ENCODE results near the gene IKZF4. TPM values are rescaled to one million over a fixed set of nuclear protein-coding genes. Genes with fewer than 3 reads are reported as not detected.
"Not testable (repeated sequence)": the region's sequence is repeated elsewhere in the genome, so short reads cannot be mapped to it uniquely, and the experiment has no call there.

Gene IKZF4
- total and polyA plus RNA-seq, 10 of the 15 experiments (the other 5 are each of a cell fraction or from before 2014, with no cell fraction given) = 0.74 to 5.5 (median 1.1) TPM

DNA sequence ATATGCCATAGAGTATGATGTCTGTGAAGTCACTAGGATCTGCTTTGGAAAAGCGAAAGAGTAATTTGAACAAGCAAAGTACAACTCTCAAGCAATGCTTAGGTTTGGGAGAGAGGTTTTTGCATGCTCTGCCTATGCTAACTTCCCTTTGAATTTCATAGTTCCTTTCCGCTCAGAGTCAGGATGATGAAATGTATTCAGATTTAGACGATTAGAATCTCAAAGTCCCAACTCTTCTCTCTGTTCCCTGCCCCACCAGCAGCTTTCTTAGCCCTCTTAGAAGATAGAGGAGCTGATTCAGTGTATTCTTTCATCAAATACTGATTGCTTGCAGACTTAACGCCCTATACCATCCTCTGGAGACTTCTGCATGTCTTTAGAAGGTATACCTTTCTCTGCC is 35.5 kb upstream of the IKZF4 start (continued):
- TF ChIP-seq, protein P1, sequence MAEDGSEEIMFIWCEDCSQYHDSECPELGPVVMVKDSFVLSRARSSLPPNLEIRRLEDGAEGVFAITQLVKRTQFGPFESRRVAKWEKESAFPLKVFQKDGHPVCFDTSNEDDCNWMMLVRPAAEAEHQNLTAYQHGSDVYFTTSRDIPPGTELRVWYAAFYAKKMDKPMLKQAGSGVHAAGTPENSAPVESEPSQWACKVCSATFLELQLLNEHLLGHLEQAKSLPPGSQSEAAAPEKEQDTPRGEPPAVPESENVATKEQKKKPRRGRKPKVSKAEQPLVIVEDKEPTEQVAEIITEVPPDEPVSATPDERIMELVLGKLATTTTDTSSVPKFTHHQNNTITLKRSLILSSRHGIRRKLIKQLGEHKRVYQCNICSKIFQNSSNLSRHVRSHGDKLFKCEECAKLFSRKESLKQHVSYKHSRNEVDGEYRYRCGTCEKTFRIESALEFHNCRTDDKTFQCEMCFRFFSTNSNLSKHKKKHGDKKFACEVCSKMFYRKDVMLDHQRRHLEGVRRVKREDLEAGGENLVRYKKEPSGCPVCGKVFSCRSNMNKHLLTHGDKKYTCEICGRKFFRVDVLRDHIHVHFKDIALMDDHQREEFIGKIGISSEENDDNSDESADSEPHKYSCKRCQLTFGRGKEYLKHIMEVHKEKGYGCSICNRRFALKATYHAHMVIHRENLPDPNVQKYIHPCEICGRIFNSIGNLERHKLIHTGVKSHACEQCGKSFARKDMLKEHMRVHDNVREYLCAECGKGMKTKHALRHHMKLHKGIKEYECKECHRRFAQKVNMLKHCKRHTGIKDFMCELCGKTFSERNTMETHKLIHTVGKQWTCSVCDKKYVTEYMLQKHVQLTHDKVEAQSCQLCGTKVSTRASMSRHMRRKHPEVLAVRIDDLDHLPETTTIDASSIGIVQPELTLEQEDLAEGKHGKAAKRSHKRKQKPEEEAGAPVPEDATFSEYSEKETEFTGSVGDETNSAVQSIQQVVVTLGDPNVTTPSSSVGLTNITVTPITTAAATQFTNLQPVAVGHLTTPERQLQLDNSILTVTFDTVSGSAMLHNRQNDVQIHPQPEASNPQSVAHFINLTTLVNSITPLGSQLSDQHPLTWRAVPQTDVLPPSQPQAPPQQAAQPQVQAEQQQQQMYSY (CRISPR knock-in tag; IDR thresholded peaks at IDR 0.05) = no peak
- TF ChIP-seq MEF2B (IDR thresholded peaks at IDR 0.05; ENCODE audit: partially characterized antibody, poor library complexity, severe bottlenecking) (no peak), CBX3 (IDR thresholded peaks at IDR 0.05; ENCODE audit: borderline replicate concordance, low read depth) (no peak)

DNA sequence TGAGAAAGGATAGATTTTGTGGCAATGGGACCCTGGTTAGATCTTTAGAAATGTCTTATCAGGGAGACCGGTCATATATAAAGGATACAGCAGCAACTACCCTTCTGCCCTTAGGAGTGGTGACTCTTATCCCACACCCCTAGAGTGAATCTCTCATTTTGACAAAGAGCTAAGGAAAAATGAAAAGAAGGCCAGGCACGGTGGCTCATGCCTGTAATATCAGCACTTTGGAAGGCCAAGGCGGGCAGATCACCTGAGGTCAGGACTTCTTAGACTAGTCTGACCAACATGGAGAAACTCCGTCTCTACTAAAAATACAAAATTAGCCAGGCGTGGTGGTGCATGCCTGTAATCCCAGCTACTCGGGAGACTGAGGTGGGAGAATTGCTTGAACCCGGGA is 34.9 kb upstream of the IKZF4 start:
- Histone ChIP-seq H3K36me3 (ENCODE audit: control insufficient read depth in 2 of 2, insufficient read depth in 2 of 2, low read length in 1 of 2) (peaks cover 3 to 19% of the 10 kb centered on the region in 2 experiments; a peak in 3 of 4 replicates), H3K4me1 (ENCODE audit: control insufficient read depth, insufficient read depth, low read length) (peaks cover 16% of the 10 kb centered on the region)
- intact Hi-C loops (cut with micrococcal nuclease; ENCODE audit: unreplicated experiment); H3K27ac ChIP-seq (ENCODE audit: control insufficient read depth, insufficient read depth); H3K9ac ChIP-seq (ENCODE audit: control insufficient read depth, insufficient read depth, low read length); in situ Hi-C loops (cut with MboI); H3K4me3 ChIP-seq; DNase-seq (ENCODE audit: low read depth, low spot score); H3K27me3 ChIP-seq (replicated peaks in 1 of 2; ENCODE audit: control insufficient read depth in 2 of 2, insufficient read depth in 2 of 2, low read length in 1 of 2); H3K79me2 ChIP-seq (ENCODE audit: control insufficient read depth, insufficient read depth, low read length); H4K20me1 ChIP-seq (ENCODE audit: control insufficient read depth, insufficient read depth); ATAC-seq; H3K4me2 ChIP-seq (ENCODE audit: control insufficient read depth, insufficient read depth); H2AFZ ChIP-seq (ENCODE audit: control insufficient read depth, low read depth, low read length); BruUV-seq (replicated peaks); H3K9me3 ChIP-seq (replicated peaks; ENCODE audit: control insufficient read depth, insufficient read depth, low read length); FAIRE-seq: not testable (repeated sequence)
- 95% methylated on average over 7 of the region's 7 CpGs for WGBS (ENCODE audit: insufficient coverage, insufficient replicate concordance, low lambda C conversion rate, missing lambda C conversion rate)
- POLR2A ChIA-PET = interaction anchor here (1.3 to 5.6 kb wide), 4 partner anchors 9 to 18 kb away, joined by 3 to 85 read pairs (median 4); partner anchors contain the start of genes RAB5B and SUOX
- RAD21 ChIA-PET (ENCODE audit: unreplicated experiment) = interaction anchor here (0.6 to 6.4 kb wide), 3 partner anchors 10 to 303 kb away, joined by 3 to 56 read pairs (median 20); partner anchors contain the start of genes RAB5B and SUOX
- CTCF ChIA-PET = interaction anchor here (0.5 to 2.5 kb wide), 8 partner anchors 10 to 357 kb away, joined by 3 to 28 read pairs (median 4); partner anchors contain the start of genes DGKA, RAB5B and SUOX
- SMC1A ChIA-PET (ENCODE audit: uncharacterized antibody, unreplicated experiment) = interaction anchor here (0.8 to 3.5 kb wide), 6 partner anchors 8 to 247 kb away, joined by 3 to 24 read pairs (median 8); partner anchors contain the start of genes RAB5B, RPS26 and SUOX

Data from GM12878 (cell line).